ENCODE results near the gene ZNF814.

GRCh38 chr19:57816652-57817051, 72.2 kb downstream of the ZNF814 start:
- TF ChIP-seq CTCF (conservative IDR thresholded peaks at IDR 0.05; ENCODE audit: low read depth in 2 of 2) = no peak
- TF ChIP-seq POLR2AphosphoS5 (IDR thresholded peaks at IDR 0.05; ENCODE audit: low read depth) = no peak
- TF ChIP-seq EZH2phosphoT487 (IDR thresholded peaks at IDR 0.05; ENCODE audit: unreplicated experiment) = no peak
- no peak for TF ChIP-seq ZNF331 (CRISPR knock-in tag; IDR thresholded peaks at IDR 0.05; ENCODE audit: low read depth)
- TF ChIP-seq EZH2 (IDR thresholded peaks at IDR 0.05; ENCODE audit: low read depth, unreplicated experiment) = no peak
- TF ChIP-seq REST (IDR thresholded peaks at IDR 0.05; ENCODE audit: unreplicated experiment) = no peak
- no peak for TF ChIP-seq JUNB (IDR thresholded peaks at IDR 0.05; ENCODE audit: unreplicated experiment)
- no peak for TF ChIP-seq NANOG (IDR thresholded peaks at IDR 0.05; ENCODE audit: borderline replicate concordance)
- no peak for TF ChIP-seq ZNF114 (CRISPR knock-in tag; IDR thresholded peaks at IDR 0.05)
- no peak for TF ChIP-seq ETS1 (IDR thresholded peaks at IDR 0.05)
- TF ChIP-seq CREB1 (CRISPR knock-in tag; IDR thresholded peaks at IDR 0.05; ENCODE audit: low read depth) = no peak
- no peak for TF ChIP-seq STAT1 (IDR thresholded peaks at IDR 0.05; ENCODE audit: unreplicated experiment)
